Measurements from ENCODE around the gene POM121C. TPM values are rescaled to one million over a fixed set of nuclear protein-coding genes. Genes with fewer than 3 reads are reported as not detected.
A peak's percentile ranks its signal among the peaks of the same experiment; 100 is the strongest.
"Not testable (repeated sequence)": the region's sequence is repeated elsewhere in the genome, so short reads cannot be mapped to it uniquely, and the experiment has no call there.

POM121C gene
- total RNA-seq, 3 donors from 2014 or later (not counting 1 experiment from before 2014, with no cell fraction given): 108 to 136 (median 112) TPM

- H3K27me3 ChIP-seq (ENCODE audit: control insufficient read depth, insufficient read depth, low read length); H3K4me1 ChIP-seq (ENCODE audit: control insufficient read depth, insufficient read depth, low read length); H3K4me3 ChIP-seq (ENCODE audit: low read length); intact Hi-C loops (cut with micrococcal nuclease); H3K4me3 Mint-ChIP-seq; H3K36me3 ChIP-seq (ENCODE audit: control insufficient read depth, insufficient read depth, low read length); H3K9me3 Mint-ChIP-seq; ATAC-seq; H3K27ac Mint-ChIP-seq; H3K36me3 Mint-ChIP-seq; H3K9me3 ChIP-seq (ENCODE audit: control insufficient read depth, insufficient read depth, low read length); H3K4me1 Mint-ChIP-seq; DNase-seq; H3K27me3 Mint-ChIP-seq (ENCODE audit: low read depth in 2 of 2); H3K27ac ChIP-seq (ENCODE audit: low read length): not testable (repeated sequence)
- WGBS (ENCODE audit: insufficient coverage): 94% methylated on average over 6 of the region's 13 CpGs
These were observed 71.2 kb downstream of the POM121C start for GRCh38 chr7:75414708-75415427.

GRCh38 chr7:75414204-75414603 is 71.9 kb downstream of the POM121C start:
- H3K27me3 ChIP-seq (ENCODE audit: control insufficient read depth, insufficient read depth, low read length); H3K36me3 ChIP-seq (ENCODE audit: control insufficient read depth, insufficient read depth, low read length); H3K4me3 ChIP-seq (ENCODE audit: low read length); H3K4me3 Mint-ChIP-seq; H3K27ac Mint-ChIP-seq; H3K4me1 ChIP-seq (ENCODE audit: control insufficient read depth, insufficient read depth, low read length); intact Hi-C loops (cut with micrococcal nuclease); H3K4me1 Mint-ChIP-seq; H3K9me3 Mint-ChIP-seq; H3K27me3 Mint-ChIP-seq (ENCODE audit: low read depth in 2 of 2); ATAC-seq; H3K36me3 Mint-ChIP-seq; DNase-seq; H3K9me3 ChIP-seq (ENCODE audit: control insufficient read depth, insufficient read depth, low read length); H3K27ac ChIP-seq (ENCODE audit: low read length): not testable (repeated sequence)
- WGBS (ENCODE audit: insufficient coverage): no CpG with 5 or more reads among the region's 6 CpGs

- H3K4me1 ChIP-seq (ENCODE audit: control insufficient read depth, insufficient read depth, low read length); H3K4me3 ChIP-seq (ENCODE audit: low read length); H3K9me3 Mint-ChIP-seq; intact Hi-C loops (cut with micrococcal nuclease); H3K9me3 ChIP-seq (ENCODE audit: control insufficient read depth, insufficient read depth, low read length); H3K27me3 Mint-ChIP-seq (ENCODE audit: low read depth in 2 of 2); ATAC-seq; H3K36me3 Mint-ChIP-seq; H3K36me3 ChIP-seq (ENCODE audit: control insufficient read depth, insufficient read depth, low read length); H3K27ac Mint-ChIP-seq; H3K4me1 Mint-ChIP-seq; DNase-seq; H3K27ac ChIP-seq (ENCODE audit: low read length); H3K27me3 ChIP-seq (ENCODE audit: control insufficient read depth, insufficient read depth, low read length); H3K4me3 Mint-ChIP-seq: not testable (repeated sequence)
- WGBS (ENCODE audit: insufficient coverage): no CpG with 5 or more reads among the region's 13 CpGs
These were observed 75.3 kb downstream of the POM121C start for GRCh38 chr7:75410823-75411173.

DNA sequence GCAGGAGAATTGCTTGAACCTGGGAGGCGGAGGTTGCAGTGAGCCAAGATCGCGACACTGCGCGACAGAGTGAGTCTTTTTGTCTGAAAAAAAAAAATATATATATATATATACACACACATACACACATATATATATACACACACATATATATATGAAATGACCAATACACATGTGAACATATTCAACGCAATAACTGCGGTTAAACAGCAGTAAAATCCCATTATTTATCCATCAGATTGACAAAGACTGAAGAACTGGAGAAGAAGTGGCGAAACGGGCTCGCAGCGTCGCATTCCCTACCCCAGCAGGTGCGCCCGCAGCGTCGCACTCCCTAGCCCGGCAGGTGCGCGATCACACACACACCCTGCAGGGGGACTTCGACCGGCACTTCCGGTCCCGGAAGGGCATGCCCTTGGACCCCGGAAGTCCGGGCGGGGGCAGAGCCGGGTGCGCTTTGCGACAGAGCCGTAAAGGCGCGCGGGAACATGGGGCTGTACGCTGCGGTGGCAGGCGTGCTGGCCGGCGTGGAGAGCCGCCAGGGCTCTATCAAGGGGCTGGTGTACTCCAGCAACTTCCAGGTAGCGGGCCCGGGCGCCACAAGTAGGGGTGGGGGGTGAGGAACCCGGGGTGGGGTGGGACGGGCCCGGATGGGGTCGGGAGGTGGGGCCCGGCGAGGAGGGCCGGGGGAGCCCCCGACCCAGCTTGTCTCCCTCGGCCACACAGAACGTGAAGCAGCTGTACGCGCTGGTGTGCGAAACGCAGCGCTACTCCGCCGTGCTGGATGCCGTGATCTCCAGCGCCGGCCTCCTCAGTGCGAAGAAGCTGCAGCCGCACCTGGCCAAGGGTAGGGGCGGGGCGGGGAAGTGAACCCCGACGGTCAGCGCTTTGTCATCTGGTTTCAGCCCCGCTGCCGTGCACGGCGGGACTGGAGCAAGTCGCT is 75.9 kb downstream of the POM121C start:
- H3K27me3 ChIP-seq (ENCODE audit: control insufficient read depth, insufficient read depth, low read length): not testable (repeated sequence)
- H3K4me3 Mint-ChIP-seq: peak overlapping the region; percentile 77

DNA sequence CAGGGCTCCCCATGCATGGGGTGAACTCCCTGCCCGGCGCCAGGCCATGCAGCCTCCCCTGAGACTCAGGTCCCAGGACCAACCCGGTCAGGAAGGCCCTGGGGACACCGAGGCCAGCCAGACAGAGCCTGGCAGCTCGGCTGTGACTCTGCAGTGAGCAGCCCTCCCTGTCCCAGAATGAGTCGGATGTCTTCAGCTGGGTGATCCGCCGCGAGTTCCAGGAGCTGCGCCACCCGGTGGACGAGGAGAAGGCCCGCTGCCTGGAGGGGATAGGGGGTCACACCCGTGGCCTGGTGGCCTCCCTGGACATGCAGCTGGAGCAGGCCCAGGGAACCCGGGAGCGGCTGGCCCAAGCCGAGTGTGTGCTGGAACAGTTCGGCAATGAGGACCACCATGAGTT is 81.4 kb downstream of the POM121C start:
- H3K36me3 ChIP-seq (ENCODE audit: control insufficient read depth, insufficient read depth, low read length); H3K36me3 Mint-ChIP-seq; H3K9me3 Mint-ChIP-seq; H3K27me3 ChIP-seq (ENCODE audit: control insufficient read depth, insufficient read depth, low read length); intact Hi-C loops (cut with micrococcal nuclease); H3K27ac Mint-ChIP-seq; H3K27ac ChIP-seq (ENCODE audit: low read length); H3K27me3 Mint-ChIP-seq (ENCODE audit: low read depth in 2 of 2); DNase-seq; ATAC-seq; H3K4me1 ChIP-seq (ENCODE audit: control insufficient read depth, insufficient read depth, low read length); H3K4me3 Mint-ChIP-seq; H3K4me3 ChIP-seq (ENCODE audit: low read length); H3K9me3 ChIP-seq (ENCODE audit: control insufficient read depth, insufficient read depth, low read length); H3K4me1 Mint-ChIP-seq: not testable (repeated sequence)
- WGBS (ENCODE audit: insufficient coverage): no CpG with 5 or more reads among the region's 18 CpGs

More for the DNA sequence above, 75.9 kb downstream of the POM121C start:
- H3K9me3 Mint-ChIP-seq; H3K27ac ChIP-seq (ENCODE audit: low read length); H3K4me1 Mint-ChIP-seq; H3K9me3 ChIP-seq (ENCODE audit: control insufficient read depth, insufficient read depth, low read length); H3K36me3 ChIP-seq (ENCODE audit: control insufficient read depth, insufficient read depth, low read length); intact Hi-C loops (cut with micrococcal nuclease); H3K4me1 ChIP-seq (ENCODE audit: control insufficient read depth, insufficient read depth, low read length); H3K36me3 Mint-ChIP-seq; H3K4me3 ChIP-seq (ENCODE audit: low read length); H3K27me3 Mint-ChIP-seq (ENCODE audit: low read depth in 2 of 2); H3K27ac Mint-ChIP-seq; DNase-seq: not testable (repeated sequence)
- peak; percentile 95 to 99 (median 97) for ATAC-seq
- WGBS (ENCODE audit: insufficient coverage): no CpG with 5 or more reads among the region's 74 CpGs

DNA sequence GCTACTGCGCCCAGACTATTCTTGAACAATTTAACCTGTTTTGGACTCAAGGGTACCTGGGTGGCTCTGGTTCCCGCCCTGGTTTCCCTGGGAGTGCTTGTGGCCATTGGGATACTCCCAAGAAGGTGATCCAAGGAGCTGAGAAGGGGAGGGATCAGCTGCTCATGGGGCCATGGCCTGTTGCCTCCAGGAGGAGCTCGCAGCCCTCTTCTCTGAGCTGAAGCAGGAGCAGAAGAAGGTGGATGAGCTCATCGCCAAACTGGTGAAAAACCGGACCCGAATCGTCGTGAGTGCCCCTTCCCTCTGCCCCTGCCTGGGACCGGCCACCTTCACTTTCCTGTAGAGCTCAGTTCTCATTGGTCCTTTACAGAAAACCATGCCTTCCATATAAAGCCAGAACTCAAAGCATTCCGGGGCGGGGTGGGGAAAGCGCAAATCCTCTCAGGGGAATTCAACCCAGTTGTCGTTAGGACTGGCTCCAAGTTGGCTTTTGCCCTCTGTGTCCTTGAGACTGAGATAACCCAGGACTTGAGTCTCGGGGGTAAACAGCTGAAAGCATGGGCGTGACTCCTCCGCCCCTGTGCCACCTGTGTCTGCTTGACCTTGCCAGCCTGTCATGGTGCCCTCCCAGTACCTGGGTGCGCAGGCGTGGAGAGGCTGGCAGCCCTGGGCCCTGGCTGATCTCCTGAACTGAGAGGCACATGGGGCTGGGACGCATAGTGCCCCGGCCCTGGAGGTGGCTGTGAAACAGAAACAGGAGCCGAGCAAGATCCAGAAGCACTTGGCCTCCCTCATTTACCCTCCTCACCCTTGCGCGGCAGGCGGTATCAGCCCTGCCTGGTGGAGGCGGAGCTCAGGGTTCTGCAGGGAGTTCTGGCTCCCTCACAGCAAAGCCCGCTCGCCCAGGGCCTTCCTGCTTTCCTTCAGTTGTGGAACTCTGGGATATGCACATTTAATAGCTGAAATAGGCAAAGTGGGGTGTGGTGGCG is 82.3 kb downstream of the POM121C start:
- H3K4me1 Mint-ChIP-seq; H3K27ac ChIP-seq (ENCODE audit: low read length); H3K27ac Mint-ChIP-seq; intact Hi-C loops (cut with micrococcal nuclease); H3K27me3 Mint-ChIP-seq (ENCODE audit: low read depth in 2 of 2); H3K4me3 ChIP-seq (ENCODE audit: low read length); H3K36me3 ChIP-seq (ENCODE audit: control insufficient read depth, insufficient read depth, low read length); ATAC-seq; DNase-seq; H3K9me3 ChIP-seq (ENCODE audit: control insufficient read depth, insufficient read depth, low read length); H3K36me3 Mint-ChIP-seq; H3K9me3 Mint-ChIP-seq; H3K27me3 ChIP-seq (ENCODE audit: control insufficient read depth, insufficient read depth, low read length); H3K4me3 Mint-ChIP-seq; H3K4me1 ChIP-seq (ENCODE audit: control insufficient read depth, insufficient read depth, low read length): not testable (repeated sequence)
- WGBS (ENCODE audit: insufficient coverage): no CpG with 5 or more reads among the region's 28 CpGs

DNA sequence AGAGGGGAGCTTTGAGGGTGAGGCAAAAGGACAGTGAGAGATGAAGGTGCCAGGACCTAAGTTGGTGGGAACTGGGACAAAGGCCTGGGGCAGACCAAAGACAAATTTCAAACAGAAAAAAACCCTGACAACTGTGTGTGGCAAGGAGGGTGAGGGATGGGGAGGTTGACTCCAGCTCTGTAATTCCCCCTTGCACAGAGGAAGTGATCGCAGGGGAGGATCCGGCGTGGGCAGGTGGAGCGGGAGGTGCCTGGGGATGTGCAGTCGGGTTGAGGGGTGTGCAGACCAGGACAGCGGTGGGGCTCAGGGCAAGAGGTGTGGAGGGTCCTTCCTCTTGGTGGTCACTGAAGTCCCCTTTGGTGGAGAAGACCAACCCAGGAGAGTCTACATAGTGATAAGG is 85.5 kb downstream of the POM121C start:
- H3K9me3 Mint-ChIP-seq, ATAC-seq: not testable (repeated sequence)

More for the DNA sequence above, 85.5 kb downstream of the POM121C start:
- H3K4me3 ChIP-seq (ENCODE audit: low read length); H3K36me3 Mint-ChIP-seq; H3K27me3 Mint-ChIP-seq (ENCODE audit: low read depth in 2 of 2); H3K27ac Mint-ChIP-seq; H3K27me3 ChIP-seq (ENCODE audit: control insufficient read depth, insufficient read depth, low read length); H3K4me1 Mint-ChIP-seq; H3K4me3 Mint-ChIP-seq; H3K27ac ChIP-seq (ENCODE audit: low read length); DNase-seq; H3K9me3 ChIP-seq (ENCODE audit: control insufficient read depth, insufficient read depth, low read length); intact Hi-C loops (cut with micrococcal nuclease); H3K36me3 ChIP-seq (ENCODE audit: control insufficient read depth, insufficient read depth, low read length); H3K4me1 ChIP-seq (ENCODE audit: control insufficient read depth, insufficient read depth, low read length): not testable (repeated sequence)
- no CpG with 5 or more reads among the region's 6 CpGs for WGBS (ENCODE audit: insufficient coverage)
